ENCODE data around the gene TIGD1.

The TIGD1 gene

DNA sequence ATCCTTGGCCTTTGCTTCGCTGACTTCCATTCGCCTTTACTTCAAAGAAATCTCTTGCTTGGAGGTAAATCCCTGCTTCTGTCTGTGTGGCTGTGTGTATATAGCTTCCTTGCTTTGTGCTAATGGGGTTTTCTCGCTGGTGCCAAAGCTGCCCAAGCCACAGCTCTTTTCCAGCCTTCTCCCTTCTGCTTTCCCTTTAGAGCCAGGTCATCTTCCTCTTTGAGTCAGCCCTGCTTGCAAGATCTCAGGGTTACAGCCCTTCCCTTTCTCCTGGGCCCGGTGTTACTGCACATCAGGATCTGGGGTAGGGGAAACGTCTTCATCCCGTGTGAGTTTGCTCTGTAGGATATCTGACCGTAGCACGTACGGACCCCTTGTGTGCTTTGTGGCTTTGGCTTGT lies 19.2 kb upstream of the TIGD1 start:
- no peak for DNase-seq

DNA sequence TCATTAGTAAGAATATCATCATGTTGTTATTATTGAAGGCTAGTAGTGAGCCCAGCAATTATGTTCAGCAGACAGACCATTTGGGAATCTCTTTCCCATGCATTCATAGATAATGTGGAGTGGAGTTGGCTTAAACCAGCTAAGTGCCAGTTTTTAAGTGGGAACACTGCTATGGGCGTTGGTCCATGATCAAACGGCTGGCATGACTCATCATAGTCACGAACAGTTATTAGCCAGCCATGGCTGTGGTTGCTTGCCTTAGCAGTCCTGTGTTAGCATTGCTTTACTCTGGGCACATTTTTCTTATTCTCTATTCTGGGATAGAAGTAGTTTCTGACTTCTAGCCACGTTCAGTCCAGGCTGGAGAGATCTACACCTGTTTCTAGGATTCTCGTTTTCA lies 17.8 kb upstream of the TIGD1 start:
- DNase-seq, result no peak

DNA sequence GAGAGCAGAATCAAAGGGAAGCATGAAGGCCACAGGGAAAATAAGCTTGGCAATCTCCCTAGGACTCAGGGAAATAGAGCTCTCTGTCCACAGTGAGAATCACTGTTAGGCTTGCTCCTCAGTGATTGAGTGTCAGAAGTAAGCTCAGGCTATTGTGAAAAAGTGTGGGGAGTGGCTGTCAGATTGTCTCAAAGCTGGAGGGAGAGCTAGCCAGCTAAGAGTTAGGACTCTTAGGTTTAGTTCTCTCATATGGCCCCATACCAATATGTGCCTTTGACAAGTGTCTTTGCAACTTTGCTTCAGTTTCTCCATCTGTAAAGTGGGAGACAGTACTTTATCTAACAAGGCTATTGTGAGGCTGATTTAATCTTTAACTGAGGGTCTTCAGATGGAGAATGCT lies 17.4 kb upstream of the TIGD1 start:
- no peak for DNase-seq

DNA sequence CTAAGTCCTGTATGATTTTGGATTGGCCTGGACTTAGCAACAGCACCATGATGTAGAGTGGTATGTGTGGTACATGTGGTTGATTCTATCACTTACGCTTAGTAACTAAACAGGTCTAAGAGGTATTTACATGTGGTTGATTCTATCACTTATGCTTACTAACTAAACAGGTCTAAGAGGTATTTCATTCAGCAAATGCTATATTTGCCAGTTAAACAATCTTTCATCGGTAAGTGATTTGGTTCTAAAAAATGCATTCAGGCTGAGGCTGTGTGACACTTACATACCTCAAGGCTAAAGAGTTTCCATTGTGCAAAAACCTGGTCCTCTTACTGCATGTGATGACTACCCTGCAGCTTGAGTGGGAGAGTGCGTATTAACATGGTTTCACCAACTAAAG lies 13.2 kb upstream of the TIGD1 start:
- DNase-seq, result no peak

DNA sequence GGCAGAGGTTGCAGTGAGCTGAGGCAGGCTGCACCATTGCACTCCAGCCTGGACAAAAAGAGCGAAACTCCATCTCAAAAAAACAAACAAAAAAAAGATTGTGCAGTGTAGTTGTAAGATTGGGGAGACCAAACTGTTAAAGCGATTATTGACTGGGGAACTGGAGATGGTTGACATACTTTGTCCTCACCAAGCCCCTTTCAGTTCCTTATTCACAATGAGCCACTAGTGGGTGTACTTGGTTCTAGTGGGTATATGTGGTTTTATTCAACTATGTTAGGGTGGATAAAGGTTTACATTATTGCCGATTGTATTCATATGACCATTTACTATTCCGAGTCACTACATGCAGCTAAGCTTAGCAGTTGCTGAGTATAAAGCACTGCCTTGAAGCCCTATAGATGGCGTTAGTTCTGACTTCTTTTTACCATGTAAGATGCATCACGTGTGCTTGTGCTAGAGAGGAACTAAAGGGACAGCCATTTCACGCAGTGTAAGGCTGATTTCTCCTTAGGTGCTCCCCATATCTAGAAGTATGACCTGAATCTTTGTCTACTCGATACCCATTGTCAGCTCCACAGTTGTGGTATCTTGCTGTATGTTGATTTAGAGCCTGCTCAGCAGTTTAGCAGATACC lies 12.3 kb upstream of the TIGD1 start:
- no peak for DNase-seq

DNA sequence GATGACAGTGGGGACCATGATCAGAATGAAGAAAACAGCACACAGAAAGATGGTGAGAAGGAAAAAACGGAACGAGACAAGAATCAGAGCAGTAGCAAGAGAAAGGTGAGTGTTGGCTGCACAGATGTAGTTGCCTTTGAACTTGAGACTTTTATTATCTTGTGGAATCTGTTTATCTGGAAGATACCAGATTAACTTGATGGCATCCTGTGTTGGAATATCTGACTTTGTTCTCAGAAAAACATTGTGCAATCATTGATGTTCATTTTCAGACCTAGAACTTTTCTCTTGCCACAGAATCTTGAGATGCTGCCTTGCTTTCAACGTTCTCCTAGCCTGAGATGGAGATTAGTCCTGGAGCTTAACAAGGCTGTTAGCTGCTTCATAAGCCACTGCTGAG lies 6.1 kb upstream of the TIGD1 start:
- no peak for DNase-seq

DNA sequence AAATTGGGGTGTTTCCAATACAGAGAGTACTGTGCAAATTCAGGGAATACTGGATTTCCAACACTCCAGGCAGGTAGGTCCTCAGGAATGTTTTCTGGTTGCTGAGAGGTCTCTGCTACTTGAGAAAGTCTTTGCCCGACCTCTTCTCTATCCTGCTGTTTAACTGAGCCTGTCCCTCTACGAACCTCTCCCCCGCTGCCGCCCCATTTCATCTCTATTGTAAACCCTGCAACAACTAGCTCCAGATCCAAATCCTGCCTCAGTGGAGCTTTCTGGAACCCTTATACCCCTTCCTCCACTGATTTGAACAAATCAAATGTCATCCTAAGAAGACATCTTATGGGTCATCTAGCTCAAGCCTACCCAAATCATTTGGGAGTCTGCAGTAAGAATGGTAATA lies 1.4 kb upstream of the TIGD1 start:
- DNase-seq, result no peak

DNA sequence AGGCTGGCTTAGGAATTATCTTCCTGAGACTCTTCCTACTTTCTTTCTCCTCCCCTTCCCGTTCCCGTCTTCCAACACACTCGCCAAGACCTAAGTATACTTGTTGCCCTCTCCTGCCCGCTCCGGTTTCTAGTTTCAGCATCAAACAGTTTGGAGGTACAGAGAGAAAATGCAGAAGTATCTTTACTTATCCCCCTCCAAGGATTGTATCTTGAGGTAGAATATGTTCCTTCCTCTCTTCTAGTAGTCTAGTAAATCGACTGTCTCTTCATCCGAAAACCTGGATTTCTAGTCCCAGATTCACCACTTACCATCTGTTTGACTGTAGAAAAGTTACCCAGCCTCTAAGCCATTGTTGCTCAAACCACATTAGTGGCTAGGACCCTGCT lies 887 bp upstream of the TIGD1 start:
- DNase-seq, result no peak

DNA sequence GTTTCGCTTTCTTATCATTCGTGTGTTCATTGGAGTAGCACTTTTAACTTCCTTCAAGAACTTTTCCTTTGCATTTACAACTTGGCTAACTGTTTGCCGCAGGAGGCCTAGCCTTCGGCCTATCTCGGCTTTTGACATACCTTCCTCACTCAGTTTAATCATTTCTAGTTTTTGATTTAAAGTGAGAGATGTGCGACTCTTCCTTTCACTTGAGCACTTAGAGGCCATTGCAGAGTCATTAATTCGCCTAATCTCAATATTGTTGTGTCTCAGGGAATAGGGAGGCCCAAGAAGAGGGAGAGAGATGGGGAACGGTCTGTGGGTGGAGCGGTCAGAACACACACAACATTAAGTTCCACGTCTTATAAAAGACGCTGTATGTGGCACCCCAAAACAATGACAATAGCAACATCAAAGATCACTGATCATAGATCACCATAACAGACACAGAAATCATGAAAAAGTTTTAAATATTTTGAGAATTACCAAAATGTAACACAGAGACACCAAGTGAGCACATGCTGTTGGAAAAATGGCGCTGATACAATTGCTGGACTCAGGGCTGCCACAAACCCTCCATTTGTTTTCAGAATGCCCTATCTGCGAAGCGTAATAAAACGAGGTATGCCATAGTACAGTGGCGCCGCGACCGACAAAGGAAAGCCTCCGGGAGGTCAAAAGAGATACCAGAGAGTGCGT lies 553 bp downstream of the TIGD1 start:
- DNase-seq, result no peak

DNA sequence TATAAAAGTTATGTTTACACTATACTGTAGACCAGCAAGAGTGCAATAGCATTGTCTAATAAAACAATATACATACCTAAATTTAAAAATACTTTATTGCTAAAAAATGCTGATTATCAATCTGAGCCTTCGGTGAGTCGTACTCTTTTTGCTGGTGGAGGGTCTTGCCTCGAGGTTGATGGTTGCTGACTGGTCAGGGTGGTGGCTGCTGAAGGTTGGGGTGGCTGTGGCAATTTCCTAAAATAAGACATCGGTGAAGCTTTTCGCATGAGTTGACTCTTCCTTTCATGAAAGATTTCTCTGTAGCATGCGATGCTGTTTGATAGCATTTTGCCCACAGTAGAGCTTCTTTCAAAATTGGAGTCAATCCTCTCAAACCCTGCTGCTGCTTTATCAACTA lies 2.4 kb downstream of the TIGD1 start:
- DNase-seq, result no peak

DNA sequence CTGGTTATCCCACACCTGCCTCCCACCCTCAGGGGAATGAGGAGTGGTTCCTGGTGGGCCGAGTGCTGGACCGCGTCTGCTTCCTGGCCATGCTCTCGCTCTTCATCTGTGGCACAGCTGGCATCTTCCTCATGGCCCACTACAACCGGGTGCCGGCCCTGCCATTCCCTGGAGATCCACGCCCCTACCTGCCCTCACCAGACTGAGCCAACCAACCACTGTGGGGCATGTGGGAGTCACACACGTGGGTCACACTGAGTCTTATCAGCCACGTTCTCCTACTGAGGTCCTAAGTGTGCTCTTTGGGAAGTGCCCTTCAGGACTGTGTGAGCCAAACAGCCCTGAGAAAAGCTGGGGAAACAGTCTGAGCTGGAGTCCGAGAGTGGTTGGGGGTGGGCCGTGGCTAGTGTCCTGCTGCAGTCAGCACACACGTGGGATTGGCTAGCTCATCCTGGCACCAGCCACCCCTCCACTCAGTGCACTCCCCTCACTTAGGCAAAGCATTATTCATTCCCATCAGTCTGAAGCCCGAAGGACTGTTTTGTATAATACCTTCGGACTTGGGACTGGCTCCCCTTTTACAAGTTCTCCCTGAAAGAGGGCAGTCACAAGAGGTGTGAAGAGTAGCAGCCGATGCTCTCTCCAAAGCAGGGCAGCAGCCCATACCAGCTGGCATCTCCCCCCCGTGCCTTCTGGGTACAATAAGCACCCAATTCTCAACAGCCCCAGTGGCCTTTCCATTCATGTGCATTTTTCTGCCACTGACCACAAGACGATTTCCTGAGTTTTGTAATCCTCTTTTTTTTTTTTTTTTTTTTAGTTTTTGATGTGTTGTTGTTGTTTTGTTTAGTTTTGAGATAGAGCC lies 4.6 kb downstream of the TIGD1 start:
- no peak for DNase-seq

DNA sequence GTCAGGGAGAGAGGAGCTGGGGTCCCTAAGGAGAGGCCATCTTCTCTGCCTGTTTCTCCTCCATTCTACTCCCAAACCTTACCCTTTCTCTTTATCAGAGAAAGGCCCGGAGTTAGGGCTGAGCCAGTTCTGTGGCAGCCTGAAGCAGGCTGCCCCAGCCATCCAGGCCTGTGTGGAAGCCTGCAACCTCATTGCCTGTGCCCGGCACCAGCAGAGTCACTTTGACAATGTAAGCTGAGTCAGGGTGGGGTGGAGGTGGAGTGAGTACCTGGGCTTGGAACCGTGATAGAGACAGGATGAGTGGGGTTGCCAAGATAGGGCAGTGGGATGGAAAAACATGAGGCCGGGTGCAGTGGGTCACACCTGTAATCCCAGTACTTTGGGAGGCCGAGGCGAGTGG lies 5.7 kb downstream of the TIGD1 start:
- DNase-seq, result no peak

DNA sequence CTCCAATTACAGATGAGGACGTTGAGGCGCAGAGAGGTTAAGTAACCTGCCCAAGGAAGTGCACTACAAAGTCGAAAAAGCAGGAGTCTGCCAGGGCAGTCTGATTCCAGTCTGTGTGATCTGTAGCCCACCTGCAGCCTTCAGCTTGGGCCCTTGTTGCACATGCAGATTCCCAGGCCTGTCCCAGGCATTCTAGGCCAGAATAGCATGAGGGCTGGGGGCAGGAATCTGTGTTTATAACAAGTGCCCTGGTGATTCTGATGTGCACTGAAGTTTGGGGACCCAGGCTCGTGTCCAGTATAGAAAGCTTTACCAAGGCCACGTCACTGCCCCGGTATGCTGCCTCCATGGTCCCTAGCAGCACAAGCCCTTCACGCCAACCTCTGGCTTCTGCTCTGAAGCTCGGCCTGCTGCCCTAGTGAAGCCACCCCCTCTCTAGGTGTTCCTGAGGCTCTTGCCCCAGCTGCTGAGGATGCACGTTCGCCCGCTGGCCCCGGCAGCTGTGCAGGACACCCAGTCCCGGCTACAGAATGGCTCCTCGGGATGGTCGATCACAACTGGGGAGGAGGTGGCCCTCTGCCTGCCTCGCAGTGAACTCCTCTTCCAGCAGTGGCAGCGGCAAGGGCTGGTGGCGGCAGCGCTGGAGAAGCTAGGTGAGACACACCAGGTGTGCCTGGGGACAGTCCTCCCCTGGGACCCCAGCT lies 6.3 kb downstream of the TIGD1 start:
- DNase-seq, result no peak

DNA sequence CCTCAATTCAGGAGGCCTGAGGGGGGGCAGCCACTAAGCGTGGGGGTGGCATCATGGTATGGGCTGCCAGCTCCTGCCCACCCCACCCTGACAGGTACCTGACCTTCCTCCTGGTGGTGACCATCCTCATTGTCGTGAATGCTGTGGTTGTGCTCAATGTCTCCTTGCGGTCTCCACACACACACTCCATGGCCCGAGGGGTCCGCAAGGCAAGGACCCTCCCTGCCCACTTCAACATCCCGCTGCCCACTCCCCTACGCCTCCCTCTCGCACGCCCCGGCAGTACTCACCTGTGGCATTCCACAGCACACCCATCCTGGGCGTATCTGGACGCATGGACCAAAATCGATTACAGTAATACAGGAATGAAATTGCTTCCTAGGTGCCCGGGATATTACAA lies 6.9 kb downstream of the TIGD1 start:
- DNase-seq, result no peak

DNA sequence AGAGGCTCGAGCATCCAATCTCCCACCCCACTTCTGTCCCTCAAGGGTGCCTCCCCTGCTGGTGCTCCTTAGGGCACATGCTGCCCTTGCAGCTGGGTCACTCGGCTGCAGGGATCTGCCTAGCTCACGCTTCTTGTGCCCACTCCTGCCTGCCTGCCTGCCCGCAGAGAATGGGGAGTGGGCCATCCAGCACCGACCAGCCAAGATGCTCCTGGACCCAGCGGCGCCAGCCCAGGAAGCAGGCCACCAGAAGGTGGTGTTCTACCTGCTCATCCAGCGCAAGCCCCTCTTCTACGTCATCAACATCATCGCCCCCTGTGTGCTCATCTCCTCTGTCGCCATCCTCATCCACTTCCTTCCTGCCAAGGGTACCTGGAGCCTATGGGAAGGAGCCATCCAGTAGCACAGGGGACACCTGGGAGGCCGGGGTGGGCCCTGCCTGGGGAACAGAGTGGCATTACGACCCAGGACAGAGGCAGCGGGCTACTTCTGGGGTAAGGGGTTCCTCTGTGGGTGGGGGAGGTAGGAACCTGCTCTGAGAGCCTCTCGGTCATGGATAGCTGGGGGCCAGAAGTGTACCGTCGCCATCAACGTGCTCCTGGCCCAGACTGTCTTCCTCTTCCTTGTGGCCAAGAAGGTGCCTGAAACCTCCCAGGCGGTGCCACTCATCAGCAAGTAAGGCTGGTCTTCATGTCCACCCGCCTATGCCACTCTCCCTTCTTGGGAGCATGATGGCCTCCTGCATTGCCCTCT lies 7.5 kb downstream of the TIGD1 start:
- DNase-seq, result no peak

DNA sequence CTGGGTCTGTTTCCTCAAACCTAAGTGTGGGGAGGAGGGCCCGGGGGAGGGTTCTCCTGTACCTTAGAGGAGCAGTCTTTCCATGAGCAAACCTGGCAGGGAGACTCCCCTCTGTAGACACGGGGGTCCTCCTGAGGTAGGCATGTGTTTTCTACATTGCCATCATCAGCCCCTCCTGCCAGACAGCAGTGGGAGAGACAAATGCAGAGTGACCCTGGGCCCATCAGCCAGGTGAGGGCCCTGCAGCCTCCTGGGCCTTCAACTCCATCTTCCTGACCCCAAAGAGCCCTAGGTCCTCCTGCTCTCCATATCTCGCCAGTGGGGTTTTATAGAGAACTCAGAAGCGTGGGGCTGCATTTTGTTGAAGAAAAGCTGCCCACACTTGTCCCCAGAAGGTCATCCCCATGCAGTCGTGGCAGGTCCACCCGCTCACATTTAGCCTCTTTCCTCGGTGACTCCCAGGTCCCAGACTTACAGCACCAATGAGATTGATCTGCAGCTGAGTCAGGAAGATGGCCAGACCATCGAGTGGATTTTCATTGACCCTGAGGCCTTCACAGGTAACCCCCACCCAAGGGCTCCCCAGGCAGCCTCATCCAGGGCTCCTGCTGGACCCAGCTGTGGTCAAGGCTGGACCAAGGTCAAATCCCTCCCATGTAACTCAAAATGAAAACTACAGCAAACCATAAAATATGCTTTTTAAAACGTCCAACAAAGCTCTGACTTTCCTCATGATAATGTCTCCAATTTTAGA lies 8.2 kb downstream of the TIGD1 start:
- no peak for DNase-seq

DNA sequence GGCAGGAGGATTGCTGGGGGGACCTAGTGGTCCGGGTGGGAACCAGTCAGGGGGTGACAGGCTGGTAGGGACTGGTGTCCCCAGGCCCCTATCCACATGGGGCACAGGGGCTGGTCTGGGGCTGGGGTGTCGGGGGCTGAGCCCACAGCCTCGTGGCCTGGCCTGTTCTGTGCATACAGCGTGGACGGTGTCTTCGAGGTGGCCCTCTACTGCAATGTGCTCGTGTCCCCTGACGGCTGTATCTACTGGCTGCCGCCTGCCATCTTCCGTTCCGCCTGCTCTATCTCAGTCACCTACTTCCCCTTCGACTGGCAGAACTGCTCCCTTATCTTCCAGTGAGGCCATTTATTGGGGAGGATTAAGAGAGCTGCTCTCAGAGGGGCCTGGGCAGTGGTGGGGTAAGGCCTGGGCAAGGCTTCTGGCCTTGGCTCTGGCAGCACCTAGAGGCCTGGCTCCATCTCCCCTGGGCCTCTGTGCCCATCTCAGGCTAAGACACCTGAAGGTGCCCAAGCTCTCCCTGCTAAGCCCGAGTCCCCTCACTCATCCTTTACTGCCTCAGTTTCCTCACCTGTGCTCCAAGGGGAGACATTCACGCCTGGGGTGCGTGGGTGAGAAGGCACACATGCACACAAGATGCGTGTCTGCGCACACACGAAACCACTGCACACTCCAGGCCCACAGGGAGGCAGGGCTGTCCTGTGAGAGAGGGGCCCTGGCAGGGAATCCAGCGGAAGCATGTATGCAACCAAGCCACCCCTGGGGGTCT lies 9.0 kb downstream of the TIGD1 start:
- DNase-seq, result no peak

DNA sequence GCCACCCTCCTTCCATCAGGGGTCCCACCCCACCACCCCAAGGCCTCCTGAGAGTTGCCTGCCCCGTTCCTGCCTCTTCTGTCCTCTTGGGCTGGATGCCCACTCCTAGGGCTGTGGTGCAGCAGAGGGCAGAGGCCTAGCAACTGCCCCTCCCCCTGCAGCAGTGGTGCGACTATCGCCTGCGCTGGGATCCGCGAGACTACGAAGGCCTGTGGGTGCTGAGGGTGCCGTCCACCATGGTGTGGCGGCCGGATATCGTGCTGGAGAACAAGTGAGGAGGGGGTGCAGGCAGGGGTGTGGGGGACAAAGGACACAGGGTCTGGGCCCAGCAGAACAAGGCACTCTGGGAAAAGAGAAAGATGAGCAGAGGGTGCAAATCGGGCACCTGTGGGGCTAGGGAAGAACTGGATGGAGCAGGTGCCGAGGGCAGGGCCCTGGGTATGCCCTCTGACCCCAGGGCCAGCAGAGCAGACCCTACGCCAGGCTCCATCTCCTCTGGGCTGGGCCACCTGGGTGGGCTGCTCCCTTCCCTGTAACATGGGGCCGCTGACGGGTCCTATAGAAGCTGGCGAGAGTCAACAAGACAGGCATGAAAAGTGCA lies 9.8 kb downstream of the TIGD1 start:
- no peak for DNase-seq

DNA sequence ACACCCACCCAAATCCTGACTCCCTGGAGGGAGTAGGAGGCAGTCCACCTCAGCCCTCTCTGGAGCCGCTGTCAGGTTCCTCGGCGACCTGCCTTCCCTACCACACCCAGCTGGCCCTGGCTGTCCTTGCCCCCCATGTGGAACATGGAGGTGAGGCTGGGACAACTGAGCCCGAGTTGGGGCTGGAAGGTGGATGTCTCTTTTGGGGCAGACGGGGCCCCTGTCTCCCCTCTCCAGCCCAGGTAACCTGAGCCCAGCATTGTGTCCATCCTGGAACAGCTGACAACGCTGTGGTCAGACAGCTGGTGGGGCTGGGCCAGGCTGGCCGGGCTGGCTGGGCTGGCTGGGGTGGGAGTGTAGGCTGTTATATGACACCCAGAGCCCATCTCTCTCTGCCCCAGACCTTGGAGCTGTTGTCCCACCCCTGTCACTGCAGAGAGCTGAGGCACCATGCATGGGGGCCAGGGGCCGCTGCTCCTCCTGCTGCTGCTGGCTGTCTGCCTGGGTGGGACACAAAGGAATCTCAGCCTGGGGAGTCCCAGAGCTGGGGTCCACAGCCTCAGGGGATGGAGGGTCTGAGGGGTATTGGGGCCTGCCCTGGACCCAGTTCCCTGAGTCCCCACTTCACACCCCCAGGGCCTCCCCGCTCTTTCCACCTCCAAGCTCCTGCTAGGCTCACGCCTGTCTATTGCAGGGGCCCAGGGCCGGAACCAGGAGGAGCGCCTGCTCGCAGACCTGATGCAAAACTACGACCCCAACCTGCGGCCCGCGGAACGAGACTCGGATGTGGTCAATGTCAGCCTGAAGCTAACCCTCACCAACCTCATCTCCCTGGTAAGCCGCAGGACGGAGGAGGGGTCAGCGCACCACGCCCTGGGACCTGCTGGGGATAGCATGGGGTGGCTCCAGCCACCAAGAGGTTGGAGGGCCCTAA lies 10.8 kb downstream of the TIGD1 start, which contains the start of gene CHRNG:
TSS of gene CHRNG (plus strand) at position 395 of the 934 bp plus-strand sequence. CDS start at position 451, 56 bp downstream.
- no peak for DNase-seq
